Left colon (tissue), 2 donors: ENCODE results near the gene MYOG. TPM values are rescaled to one million over a fixed set of nuclear protein-coding genes. Genes with fewer than 3 reads are reported as not detected.

ENCODE experiments used
- ATAC-seq: fragments of 200-7000 bp; cut with Tn5 transposase; one replicate; pipeline ENCODE4 v1.9.1; 2020; ENCODE audit warnings: mild to moderate bottlenecking, moderate library complexity
- DNase-seq, 2 donors: peaks; one replicate each; pipeline ENCODE4 v3.0.0-alpha.2; 2020
- intact Hi-C, 2 donors: fragments of 100-400 bp; cut with DNase I in 1 of 2; cut with micrococcal nuclease in 1 of 2; formaldehyde crosslinking; loops; one replicate each; pipeline versions ENCODE4 v1.11.2 to v1.14.0; 2022; cut with DNase I, micrococcal nuclease
- total RNA-seq, 2 donors: library from RNA; stranded (reverse); fragmentation: NEBNext Ultra II Directional; extraction: Animal tissue kit (Norgen Biotek cat#: 25700); gene quantifications; one replicate each; pipeline ENCODE4 v1.2.1, GENCODE V29; 2021
- donor health status: DM: no; HTN: no; CAD: no.
- donor health status: DM: yes; HTN: yes; CAD: no.

Gene MYOG
- total RNA-seq, 2 donors from 2014 or later = not detected

- intact Hi-C loops = no loop called here
- ATAC-seq (no peak), DNase-seq (no peak)
Observed at GRCh38 chr1:203095061-203095690, 9.4 kb upstream of the MYOG start.

GRCh38 chr1:203093754-203094410, 8.1 kb upstream of the MYOG start:
- intact Hi-C loops = loop anchor here in 1 of 2 donors (1.0 kb wide), 1 partner anchor 24 kb away; no protein-coding TSS in a partner anchor
- ATAC-seq = no peak
- no peak for DNase-seq

GRCh38 chr1:203091761-203092330, 6.0 kb upstream of the MYOG start:
- no peak for ATAC-seq
- intact Hi-C loops = no loop called here
- no peak for DNase-seq

- DNase-seq = no peak
- intact Hi-C loops = no loop called here
- no peak for ATAC-seq
Observed at GRCh38 chr1:203091199-203091477, 5.3 kb upstream of the MYOG start.

GRCh38 chr1:203090421-203091198, 4.8 kb upstream of the MYOG start:
- no peak for ATAC-seq
- DNase-seq = no peak
- intact Hi-C loops = no loop called here

- intact Hi-C loops = no loop called here
- DNase-seq = no peak
Observed at GRCh38 chr1:203089651-203090045, 3.8 kb upstream of the MYOG start.

GRCh38 chr1:203089001-203089650, 3.3 kb upstream of the MYOG start:
- ATAC-seq (no peak), DNase-seq (no peak)
- intact Hi-C loops = no loop called here

More at GRCh38 chr1:203089651-203090045, 3.8 kb upstream of the MYOG start:
- no peak for ATAC-seq

GRCh38 chr1:203088441-203088840, 2.6 kb upstream of the MYOG start:
- no peak for DNase-seq
- intact Hi-C loops = no loop called here
- ATAC-seq = no peak

- no peak for DNase-seq
- ATAC-seq = no peak
- intact Hi-C loops = no loop called here
Observed at GRCh38 chr1:203086992-203087763, 1.4 kb upstream of the MYOG start.

GRCh38 chr1:203084588-203085527, 954 bp downstream of the MYOG start:
- no peak for DNase-seq
- intact Hi-C loops = no loop called here
- ATAC-seq = no peak

- ATAC-seq = no peak
- DNase-seq = no peak
Observed at GRCh38 chr1:203083463-203083921, 2.3 kb downstream of the MYOG start.

GRCh38 chr1:203082571-203083462, 3.0 kb downstream of the MYOG start:
- intact Hi-C loops = no loop called here
- ATAC-seq = no peak
- DNase-seq = no peak

More at GRCh38 chr1:203083463-203083921, 2.3 kb downstream of the MYOG start:
- intact Hi-C loops = no loop called here

GRCh38 chr1:203082231-203082505, 3.6 kb downstream of the MYOG start:
- intact Hi-C loops = no loop called here
- DNase-seq (no peak), ATAC-seq (no peak)

GRCh38 chr1:203081465-203082230, 4.2 kb downstream of the MYOG start:
- ATAC-seq (no peak), DNase-seq (no peak)
- intact Hi-C loops = no loop called here

- ATAC-seq = no peak
- DNase-seq = no peak
- intact Hi-C loops = no loop called here
Observed at GRCh38 chr1:203080456-203080855, 5.4 kb downstream of the MYOG start.

GRCh38 chr1:203078478-203078877, 7.3 kb downstream of the MYOG start:
- DNase-seq (peak in 1 of 2 donors; percentile 7), ATAC-seq (no peak)
- intact Hi-C loops = no loop called here
